LHCN-M2 (cell line): ENCODE measurements around the gene KLHL26. TPM values are rescaled to one million over a fixed set of nuclear protein-coding genes. Genes with fewer than 3 reads are reported as not detected.
"Not testable (repeated sequence)": the region's sequence is repeated elsewhere in the genome, so short reads cannot be mapped to it uniquely, and the experiment has no call there.

Source experiments
- DNase-seq: peaks from one replicate; pipeline ENCODE4 v3.0.0-alpha.2; 2012; ENCODE audit warnings: low read depth
- total RNA-seq: library from RNA; depleted of rRNA; stranded (reverse); fragments of >200 nt; gene quantifications from 2 replicates; pipeline ENCODE4 v1.2.3, GENCODE V29; 2014

KLHL26 gene
- total RNA-seq, 1 experiment from 2014 or later: 3.3 TPM

GRCh38 chr19:18665771-18666202, 29.0 kb downstream of the KLHL26 start:
- no peak for DNase-seq

GRCh38 chr19:18666317-18666716, 29.5 kb downstream of the KLHL26 start:
- no peak for DNase-seq

DNA sequence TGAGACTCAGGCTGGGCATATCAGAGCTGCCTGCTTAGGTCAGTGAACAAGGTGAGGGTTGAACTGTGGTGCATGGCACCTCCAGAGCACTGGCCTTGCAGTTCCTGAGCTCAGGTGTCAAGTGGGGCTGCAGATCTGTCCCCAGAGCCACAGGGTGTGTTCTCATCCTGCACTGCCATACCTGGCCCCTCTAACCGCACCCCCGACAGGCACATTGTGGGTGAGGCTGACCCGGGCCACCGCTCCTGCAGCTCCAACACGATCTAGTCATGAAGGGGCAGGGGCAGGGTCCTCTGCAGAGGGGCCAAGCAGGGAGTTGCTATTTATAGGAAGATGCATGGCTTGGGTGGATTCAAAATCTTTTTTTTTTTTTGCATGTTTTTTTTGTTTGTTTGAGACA, 30.0 kb downstream of the KLHL26 start:
- no peak for DNase-seq

GRCh38 chr19:18667531-18668251, 30.9 kb downstream of the KLHL26 start:
- no peak for DNase-seq

DNA sequence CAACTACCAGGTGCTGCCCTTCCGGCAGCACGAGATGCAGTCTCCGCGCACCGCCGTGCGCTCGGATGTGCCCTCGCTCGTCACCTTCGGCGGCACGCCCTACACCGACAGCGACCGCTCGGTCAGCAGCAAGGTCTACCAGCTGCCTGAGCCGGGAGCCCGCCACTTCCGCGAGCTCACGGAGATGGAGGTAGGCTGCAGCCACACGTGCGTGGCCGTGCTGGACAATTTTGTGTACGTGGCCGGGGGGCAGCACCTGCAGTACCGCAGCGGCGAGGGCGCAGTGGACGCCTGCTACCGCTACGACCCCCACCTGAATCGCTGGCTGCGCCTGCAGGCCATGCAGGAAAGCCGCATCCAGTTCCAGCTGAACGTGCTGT, 31.4 kb downstream of the KLHL26 start:
- DNase-seq: no peak

GRCh38 chr19:18668744-18669523, 32.1 kb downstream of the KLHL26 start:
- DNase-seq: no peak

DNA sequence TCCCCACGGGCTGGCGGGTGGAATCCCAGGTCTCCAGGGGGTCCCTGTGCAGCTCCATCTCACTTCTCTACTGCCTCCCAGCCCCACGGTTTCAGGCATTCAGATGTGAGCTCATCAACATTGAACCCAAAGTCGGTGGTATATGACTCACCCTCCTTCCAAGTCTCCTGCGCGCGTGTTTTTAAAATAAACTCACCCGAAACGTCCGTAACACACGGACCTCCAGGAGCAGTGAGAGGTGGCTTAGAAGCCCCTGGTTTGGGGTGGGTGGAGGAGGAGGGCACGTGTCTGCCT, 32.6 kb downstream of the KLHL26 start:
- DNase-seq: no peak

- no peak for DNase-seq
Measured at GRCh38 chr19:18669883-18670282, 33.1 kb downstream of the KLHL26 start.

GRCh38 chr19:18670312-18670711, 33.5 kb downstream of the KLHL26 start:
- DNase-seq: no peak

DNA sequence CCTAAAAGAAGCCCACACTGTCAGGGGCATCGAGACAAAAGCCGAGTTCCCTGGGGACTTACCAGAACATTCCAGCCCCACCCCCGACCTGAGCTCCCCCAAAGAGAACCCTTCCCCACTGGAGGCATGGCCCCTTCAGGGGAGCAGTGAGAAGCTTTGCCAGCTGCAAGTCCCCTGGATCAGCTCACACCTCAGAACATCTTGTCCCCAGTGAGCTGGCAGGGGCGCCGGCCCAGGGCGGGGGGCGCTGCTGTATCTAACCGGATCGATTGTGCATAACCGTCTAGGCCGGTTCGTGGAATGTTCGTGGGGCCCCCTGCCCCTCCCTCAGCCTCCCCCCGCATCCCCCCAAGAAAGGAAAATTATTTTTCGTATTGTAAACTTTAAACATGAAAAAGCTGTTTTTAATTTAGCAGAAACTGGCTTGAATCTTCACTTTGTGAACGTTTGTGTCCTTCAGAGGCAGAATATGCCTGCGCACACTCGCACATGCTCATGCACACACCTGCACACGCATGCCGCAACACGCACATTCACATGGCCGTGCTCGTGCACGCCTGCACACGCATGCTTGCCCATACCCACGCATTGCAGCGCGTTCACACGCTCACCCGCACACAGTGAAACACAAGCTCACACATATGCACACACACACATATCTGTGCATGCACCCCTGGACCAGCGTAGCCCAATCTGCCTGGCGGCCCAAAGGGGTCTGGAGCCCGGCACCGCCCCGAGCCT, 34.6 kb downstream of the KLHL26 start:
- no peak for DNase-seq

- DNase-seq: no peak
Measured at GRCh38 chr19:18672044-18672451, 35.2 kb downstream of the KLHL26 start.

DNA sequence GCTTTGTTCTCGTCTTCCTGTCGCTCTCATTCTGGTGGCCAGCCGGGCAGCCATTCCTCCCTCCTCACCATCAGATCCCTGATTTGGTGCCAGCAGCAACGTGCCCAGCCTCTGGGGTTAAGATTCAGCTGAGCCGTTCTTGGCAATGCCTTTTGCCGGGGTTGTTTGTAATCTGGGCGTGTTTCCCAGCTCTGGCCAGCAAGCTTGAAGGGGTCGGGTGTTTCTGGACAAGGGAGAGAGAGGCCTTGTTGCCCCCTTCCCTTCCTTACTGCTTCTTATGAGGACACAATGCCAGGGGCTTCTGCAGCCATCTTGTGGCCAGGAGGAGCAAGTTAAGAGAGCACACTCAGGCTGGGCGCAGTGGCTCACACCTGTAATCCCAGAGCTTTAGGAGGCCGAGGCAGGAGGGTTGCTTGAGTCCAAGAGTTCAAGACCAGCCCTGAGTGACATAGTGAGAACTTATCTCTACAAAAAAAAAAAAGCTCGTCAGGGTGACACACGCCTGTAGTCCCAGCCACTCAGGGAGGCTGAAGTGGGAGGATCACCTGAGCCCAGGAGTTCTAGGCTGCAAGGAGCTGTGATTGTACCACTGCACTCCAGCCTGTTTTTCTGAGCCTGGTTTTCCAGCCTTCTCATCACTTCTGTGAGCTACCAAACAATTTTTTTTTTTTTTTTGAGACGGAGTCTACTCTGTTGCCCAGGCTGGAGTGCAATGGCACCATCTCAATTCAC, 35.9 kb downstream of the KLHL26 start:
- DNase-seq: no peak

- DNase-seq: peak; percentile 63
Measured at GRCh38 chr19:18674616-18675015, 37.8 kb downstream of the KLHL26 start.

DNA sequence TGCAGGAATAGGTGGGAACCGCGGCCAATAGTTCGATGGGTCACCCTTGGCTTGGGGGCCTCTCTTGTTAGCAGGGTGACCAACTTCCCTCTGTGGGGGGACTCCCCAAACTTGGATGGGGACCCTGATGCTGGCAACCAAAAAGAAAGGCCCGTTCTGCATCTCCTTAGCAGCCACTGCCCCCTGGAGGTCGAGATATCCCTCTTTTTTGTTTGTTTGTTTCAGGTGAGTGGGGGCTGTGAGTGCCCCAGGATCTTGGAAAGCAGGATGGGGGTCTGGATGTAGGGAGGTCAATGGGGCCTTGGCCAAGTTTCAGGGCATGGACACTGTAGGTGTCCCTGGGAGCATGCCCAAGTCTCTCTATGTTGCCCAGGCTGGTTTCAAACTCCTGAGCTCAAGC, 39.0 kb downstream of the KLHL26 start:
- DNase-seq: no peak

DNA sequence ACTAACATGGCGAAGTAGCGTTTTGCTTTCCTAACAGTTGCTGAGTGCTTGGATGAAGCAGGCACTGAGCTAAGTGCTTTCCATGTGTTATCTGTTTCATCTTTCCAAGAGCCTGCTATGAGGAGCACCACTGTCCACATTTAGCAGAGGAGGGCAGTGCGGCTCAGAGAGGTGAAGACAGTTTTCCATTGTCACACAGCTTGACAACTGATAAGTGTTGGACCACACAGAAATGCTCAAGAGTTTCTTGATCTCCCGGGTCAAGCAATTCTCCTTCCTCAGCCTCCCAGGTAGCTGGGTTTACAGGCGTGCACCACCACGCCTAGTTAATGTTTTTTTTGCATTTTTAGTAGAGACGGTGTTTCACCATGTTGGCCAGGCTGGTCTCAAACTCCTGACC, 39.9 kb downstream of the KLHL26 start:
- DNase-seq: no peak

DNA sequence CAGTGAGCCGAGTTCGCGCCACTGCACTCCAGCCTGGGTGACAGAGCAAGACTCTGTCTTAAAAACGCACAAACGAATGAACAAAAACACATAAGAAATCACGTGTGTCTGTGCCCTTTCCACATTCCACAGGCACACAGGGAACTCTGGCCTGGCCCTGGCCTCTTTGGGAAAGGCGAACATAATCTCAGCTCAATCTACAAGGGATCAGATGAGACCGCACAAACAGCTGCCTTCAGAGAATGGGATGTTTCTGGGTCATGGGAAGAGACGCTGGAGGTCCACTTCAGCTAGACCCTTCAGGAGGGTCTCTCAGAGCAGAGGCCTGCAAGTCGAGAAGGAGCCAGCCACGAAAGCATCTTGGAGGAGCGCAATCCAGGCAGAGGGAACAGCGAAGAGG, 40.3 kb downstream of the KLHL26 start:
- no peak for DNase-seq

DNA sequence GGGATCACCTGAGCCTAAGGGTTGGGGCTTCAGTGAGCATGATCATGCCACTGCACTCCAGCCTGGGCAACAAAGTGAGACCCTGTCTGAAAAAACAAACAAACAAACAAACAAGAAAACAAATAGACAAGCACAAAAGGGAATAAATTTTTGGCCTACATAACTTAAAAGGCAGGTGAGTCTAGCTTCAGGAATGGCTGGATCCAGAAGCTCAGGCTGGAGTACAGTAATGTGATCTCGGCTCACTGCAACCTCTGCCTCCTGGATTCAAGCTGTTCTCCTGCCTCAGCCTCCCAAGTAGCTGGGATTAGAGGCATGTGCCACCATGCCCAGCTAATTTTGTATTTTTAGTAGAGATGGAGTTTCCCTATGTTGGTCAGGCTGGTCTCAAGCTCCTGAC, 43.3 kb downstream of the KLHL26 start:
- DNase-seq: not testable (repeated sequence)

DNA sequence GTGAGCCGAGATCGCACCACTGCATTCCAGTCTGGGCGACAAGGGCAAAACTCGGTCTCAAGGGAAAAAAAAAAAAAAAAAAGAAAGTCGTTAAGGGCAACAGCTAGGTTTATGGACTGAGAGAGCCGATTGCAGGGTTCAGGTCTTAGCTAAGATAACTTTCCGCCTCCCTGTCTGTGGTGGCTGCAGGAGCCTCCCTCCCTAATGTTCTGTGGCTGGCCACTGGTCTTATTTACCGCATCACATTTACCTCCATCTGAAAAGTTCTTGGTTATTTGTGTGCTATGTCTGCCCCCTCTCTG, 45.9 kb downstream of the KLHL26 start:
- DNase-seq: no peak

DNA sequence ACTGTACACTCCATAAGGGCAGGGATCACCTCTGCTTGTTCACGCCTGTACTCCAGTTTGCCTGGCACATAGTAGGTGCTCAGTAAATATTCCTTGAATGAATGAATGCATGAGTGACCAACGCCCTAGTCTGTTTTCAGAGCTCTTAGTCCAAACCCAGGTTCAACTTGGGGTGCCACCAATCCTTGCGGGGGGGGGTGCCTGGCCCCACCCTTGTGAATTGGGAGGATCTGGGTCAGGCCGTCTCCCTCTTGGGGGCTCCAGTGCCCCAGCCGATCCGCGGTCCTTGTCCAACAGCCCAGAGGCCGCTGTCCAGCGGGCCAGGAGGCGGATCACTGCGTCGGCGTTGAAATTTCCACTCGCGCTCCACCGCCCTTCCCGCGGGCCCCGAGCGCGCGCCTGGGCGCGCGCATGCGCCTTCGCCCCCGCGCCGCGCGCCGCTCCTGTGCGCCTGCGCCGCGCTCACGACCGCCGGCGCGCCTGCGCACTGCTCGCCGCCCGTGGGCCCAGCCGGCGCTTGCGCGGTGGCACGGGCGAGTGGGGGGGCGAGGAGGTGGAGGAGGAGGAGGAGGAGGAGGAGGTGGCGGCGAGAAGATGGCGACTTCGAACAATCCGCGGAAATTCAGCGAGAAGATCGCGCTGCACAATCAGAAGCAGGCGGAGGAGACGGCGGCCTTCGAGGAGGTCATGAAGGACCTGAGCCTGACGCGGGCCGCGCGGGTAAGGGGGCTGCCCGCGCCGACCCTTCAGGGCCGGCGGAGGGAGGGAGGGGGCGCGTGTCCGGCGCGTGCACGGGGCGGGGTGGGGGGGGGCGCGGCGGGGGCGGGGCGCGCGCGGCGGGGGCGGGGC, 46.5 kb downstream of the KLHL26 start, which contains the start of gene CRTC1:
CRTC1 (plus strand) TSS at position 572 of the 849 bp plus-strand sequence; CDS start at position 595, 23 bp downstream.
- DNase-seq: peak; percentile 79

DNA sequence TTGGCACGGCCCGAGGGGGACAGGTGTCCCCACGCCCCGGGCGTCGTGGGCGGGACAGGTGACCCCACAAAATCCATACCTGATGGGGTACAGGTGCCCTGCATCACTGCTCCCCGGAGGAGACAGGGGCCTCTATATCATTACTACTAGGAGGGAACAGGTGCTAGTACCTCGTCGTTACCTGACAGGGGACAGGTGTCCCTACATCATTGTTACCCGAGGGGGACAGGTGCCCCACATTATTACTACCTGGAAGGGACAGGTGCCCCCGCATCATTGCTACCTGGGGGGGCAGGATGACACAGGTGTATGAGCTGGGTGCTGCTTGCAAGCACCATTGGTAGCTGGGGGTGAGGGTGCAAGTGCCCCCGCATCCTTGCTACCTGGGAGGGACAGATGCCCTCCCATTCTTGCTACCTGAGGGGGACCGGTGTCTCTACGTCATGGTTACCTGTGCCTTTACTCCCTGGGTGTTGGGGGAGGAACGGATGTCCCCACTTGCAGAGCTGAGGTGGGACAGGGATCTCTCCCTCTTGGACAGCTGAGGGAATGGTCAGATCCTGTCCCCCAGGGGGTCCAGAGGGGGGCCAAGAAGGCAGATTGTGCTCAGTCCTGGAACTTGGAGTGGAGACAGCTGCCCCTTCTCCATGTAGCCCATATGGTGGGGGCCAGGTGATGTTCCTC, 47.3 kb downstream of the KLHL26 start:
- DNase-seq: no peak

DNA sequence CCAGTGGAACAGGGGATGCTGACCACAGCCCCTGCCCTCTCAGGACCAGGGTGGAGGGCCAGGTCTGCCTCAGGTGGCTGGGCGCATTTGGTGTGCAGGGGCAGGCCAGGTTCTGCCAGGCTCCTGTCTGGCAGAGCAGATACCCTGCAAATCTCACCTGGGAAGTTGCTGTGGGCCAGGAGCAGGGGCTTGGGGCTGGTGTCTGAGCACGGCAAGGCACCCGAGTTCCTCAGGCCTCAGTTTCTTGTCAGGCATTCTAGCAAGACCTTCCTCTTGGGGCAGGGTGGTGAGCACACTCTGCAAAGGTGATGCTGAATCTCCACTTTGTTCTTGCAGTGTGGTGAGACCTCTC, 47.8 kb downstream of the KLHL26 start:
- no peak for DNase-seq
